ENCODE data around the gene SORBS2.

- TF ChIP-seq POLR2A (IDR thresholded peaks at IDR 0.05; ENCODE audit: low read depth, low read length) (no peak), POLR2AphosphoS5 (IDR thresholded peaks at IDR 0.05; ENCODE audit: low read depth, low read length) (no peak)
These were observed 28.2 kb upstream of the SORBS2 start for GRCh38 chr4:185840201-185840600.

Data from GM12891 (cell line).